K562 (cell line): ENCODE results near the gene ILF2.

Experiments
- CTCF ChIP-seq, 3 experiments: IDR thresholded peaks in 2 of 3; conservative IDR thresholded peaks in 1 of 3; 2 replicates each; pipeline ENCODE4 v1.5.1; 2011 to 2012; ENCODE audit warnings: low read length in 3 of 3, mild to moderate bottlenecking in 3 of 3, control low read depth in 2 of 3, improper control_type of control experiment in 1 of 3, inconsistent platforms in 1 of 3, low read depth in 1 of 3, mixed read lengths in 1 of 3, moderate library complexity in 1 of 3; ENCODE audit not compliant: insufficient read depth in 2 of 3
- HOXB6 ChIP-seq: fragments of 250-450 bp; sonication (Bioruptor Pico); IDR thresholded peaks from 2 replicates; pipeline ENCODE4 v1.5.1; 2022; ENCODE audit warnings: mild to moderate bottlenecking, borderline replicate concordance
- ID3 ChIP-seq, 2 experiments: fragments of 250-450 bp in 1 of 2; fragments of 450-650 bp in 1 of 2; sonication (Bioruptor Pico) in 1 of 2; IDR thresholded peaks; 2 replicates each; pipeline versions ENCODE4 v1.6.1 to v1.8.0; 2016 to 2021; ENCODE audit warnings: mild to moderate bottlenecking in 2 of 2, moderate library complexity in 2 of 2, missing compliant biosample characterization in 1 of 2, missing genetic modification characterization in 1 of 2
- RAD21 ChIP-seq, 2 experiments: fragments of 250-450 bp in 1 of 2; fragments of 450-650 bp in 1 of 2; sonication (Bioruptor Pico) in 1 of 2; formaldehyde crosslinking in 1 of 2; IDR thresholded peaks in 1 of 2; conservative IDR thresholded peaks in 1 of 2; 2 replicates each; pipeline versions ENCODE4 v1.4.0 to v1.8.0; 2020 to 2022; ENCODE audit warnings: mild to moderate bottlenecking in 2 of 2, moderate library complexity in 1 of 2
- ZNF280B ChIP-seq: fragments of 250-450 bp; sonication (Bioruptor Pico); IDR thresholded peaks from 2 replicates; pipeline ENCODE4 v1.5.1; 2021; ENCODE audit warnings: mild to moderate bottlenecking
- ZNF318 ChIP-seq, 2 experiments: fragments of 450-650 bp; IDR thresholded peaks; 2 replicates each; pipeline ENCODE4 v1.6.1; 2016; ENCODE audit warnings: mild to moderate bottlenecking in 2 of 2, borderline replicate concordance in 1 of 2, low read depth in 1 of 2, moderate library complexity in 1 of 2

GRCh38 chr1:153683854-153684253, 13.1 kb upstream of the ILF2 start:
- TF ChIP-seq ID3 (CRISPR knock-in tag; IDR thresholded peaks at IDR 0.05) (no peak), ID3 (tag; IDR thresholded peaks at IDR 0.05) (no peak), ZNF318 (IDR thresholded peaks at IDR 0.05; ENCODE audit: borderline replicate concordance in 1 of 2, low read depth in 1 of 2) (no peak), RAD21 (CRISPR knock-in tag; conservative IDR thresholded peaks at IDR 0.05 in 1 of 2, IDR thresholded peaks at IDR 0.05 in 1 of 2) (no peak), ZNF280B (no peak), CTCF (IDR thresholded peaks at IDR 0.05 in 2 of 3, conservative IDR thresholded peaks at IDR 0.05 in 1 of 3; ENCODE audit: insufficient read depth in 2 of 3, low read depth in 1 of 3, low read length in 3 of 3) (no peak), HOXB6 (CRISPR knock-in tag) (no peak)
